A673 (cell line): Measurements from ENCODE around the gene TSHZ2. TPM values are rescaled to one million over a fixed set of nuclear protein-coding genes. Genes with fewer than 3 reads are reported as not detected.

Source experiments
- BruUV-seq: library from RNA; stranded (reverse); fragments of 400-500 nt; replicated peaks from 2 replicates; lab custom pipeline; 2021; lab: Mats Ljungman, UMichigan
- CTCF ChIA-PET: fragments of 300-600 bp; sonication (Branson Sonifier 250); formaldehyde crosslinking; loops from one replicate; lab custom pipeline; 2022; ENCODE audit warnings: antibody characterized with exemption; lab: Charles Lee
- POLR2A ChIA-PET: fragments of 300-600 bp; sonication (Branson Sonifier 250); formaldehyde crosslinking; loops from one replicate; lab custom pipeline; 2022; ENCODE audit warnings: antibody characterized with exemption; ENCODE audit not compliant: low non-redundant PET; lab: Charles Lee
- DNase-seq: peaks from one replicate; pipeline ENCODE4 v3.0.0-alpha.2; 2015; ENCODE audit warnings: low spot score
- H3K27ac ChIP-seq: fragments of 200-600 bp; sonication (generic); 2 replicates; pipeline ENCODE4 v1.5.1; 2016; ENCODE audit warnings: mixed run types, low read depth, mild to moderate bottlenecking, mixed read lengths, antibody characterized with exemption, low read length; ENCODE audit not compliant: poor library complexity, severe bottlenecking
- H3K27me3 ChIP-seq: fragments of 200-600 bp; sonication (generic); replicated peaks from 2 replicates; pipeline ENCODE4 v1.6.1; 2017; ENCODE audit warnings: mixed run types, low read depth, mild to moderate bottlenecking, mixed read lengths, antibody characterized with exemption, low read length; ENCODE audit not compliant: insufficient read depth, poor library complexity
- H3K36me3 ChIP-seq: fragments of 200-600 bp; sonication (generic); 2 replicates; pipeline ENCODE4 v1.6.1; 2016; ENCODE audit warnings: mixed run types, mild to moderate bottlenecking, mixed read lengths, antibody characterized with exemption, low read length; ENCODE audit not compliant: insufficient read depth, poor library complexity, severe bottlenecking
- H3K4me1 ChIP-seq: fragments of 200-600 bp; sonication (generic); 2 replicates; pipeline ENCODE4 v1.6.1; 2017; ENCODE audit warnings: mixed run types, mild to moderate bottlenecking, mixed read lengths, antibody characterized with exemption, low read length; ENCODE audit not compliant: insufficient read depth, poor library complexity, severe bottlenecking
- H3K4me3 ChIP-seq: fragments of 200-600 bp; sonication (generic); 2 replicates; pipeline ENCODE4 v1.5.1; 2016; ENCODE audit warnings: low read depth, mixed run types, mild to moderate bottlenecking, mixed read lengths, low read length; ENCODE audit not compliant: poor library complexity, severe bottlenecking
- H3K9me3 ChIP-seq: fragments of 200-600 bp; sonication (generic); 2 replicates; pipeline ENCODE4 v1.6.1; 2016; ENCODE audit warnings: mixed run types, low read depth, mild to moderate bottlenecking, mixed read lengths, antibody characterized with exemption, low read length; ENCODE audit not compliant: poor library complexity, severe bottlenecking
- EZH2 ChIP-seq: fragments of 200-600 bp; sonication (generic); IDR thresholded peaks from 2 replicates; pipeline ENCODE4 v1.6.1; 2017; ENCODE audit warnings: borderline replicate concordance, low read depth, mild to moderate bottlenecking, mixed read lengths, antibody characterized with exemption, low read length; ENCODE audit not compliant: poor library complexity, severe bottlenecking
- intact Hi-C: fragments of 100-400 bp; cut with micrococcal nuclease; formaldehyde crosslinking; loops from one replicate; pipeline ENCODE4 v1.10.0; 2022; ENCODE audit not compliant: unreplicated experiment
- total RNA-seq: library from RNA; stranded (reverse); gene quantifications from 2 replicates; pipeline ENCODE4 v1.2.3, GENCODE V29; 2021
- TF ChIP-seq, protein P1 (sequence below): fragments of 300-800, 200-600 bp; sonication (generic); conservative IDR thresholded peaks from 2 replicates; pipeline ENCODE4 v1.5.1; 2017; ENCODE audit warnings: low read depth, mild to moderate bottlenecking, antibody characterized with exemption, low read length, moderate library complexity, mixed read lengths

TSHZ2 gene
- total RNA-seq, 1 experiment from 2014 or later, result 4.1 TPM

- Histone ChIP-seq H3K4me3 (no peak overlapping the region), H3K36me3 (no peaks in the 10 kb centered on the region), H3K4me1 (peaks cover 13% of the 10 kb centered on the region), H3K27ac (no peak overlapping the region), H3K27me3 (no peaks in the 10 kb centered on the region), H3K9me3 (no peaks in the 10 kb centered on the region)
- no peak for TF ChIP-seq EZH2
- TF ChIP-seq, protein P1, sequence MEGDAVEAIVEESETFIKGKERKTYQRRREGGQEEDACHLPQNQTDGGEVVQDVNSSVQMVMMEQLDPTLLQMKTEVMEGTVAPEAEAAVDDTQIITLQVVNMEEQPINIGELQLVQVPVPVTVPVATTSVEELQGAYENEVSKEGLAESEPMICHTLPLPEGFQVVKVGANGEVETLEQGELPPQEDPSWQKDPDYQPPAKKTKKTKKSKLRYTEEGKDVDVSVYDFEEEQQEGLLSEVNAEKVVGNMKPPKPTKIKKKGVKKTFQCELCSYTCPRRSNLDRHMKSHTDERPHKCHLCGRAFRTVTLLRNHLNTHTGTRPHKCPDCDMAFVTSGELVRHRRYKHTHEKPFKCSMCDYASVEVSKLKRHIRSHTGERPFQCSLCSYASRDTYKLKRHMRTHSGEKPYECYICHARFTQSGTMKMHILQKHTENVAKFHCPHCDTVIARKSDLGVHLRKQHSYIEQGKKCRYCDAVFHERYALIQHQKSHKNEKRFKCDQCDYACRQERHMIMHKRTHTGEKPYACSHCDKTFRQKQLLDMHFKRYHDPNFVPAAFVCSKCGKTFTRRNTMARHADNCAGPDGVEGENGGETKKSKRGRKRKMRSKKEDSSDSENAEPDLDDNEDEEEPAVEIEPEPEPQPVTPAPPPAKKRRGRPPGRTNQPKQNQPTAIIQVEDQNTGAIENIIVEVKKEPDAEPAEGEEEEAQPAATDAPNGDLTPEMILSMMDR, result no peak
- no peak for DNase-seq
- POLR2A ChIA-PET, result no interaction called here
- CTCF ChIA-PET, result no interaction called here
- no TSS peak for BruUV-seq
- intact Hi-C loops, result no loop called here
Measured at GRCh38 chr20:53092772-53093300, 120.7 kb downstream of the TSHZ2 start.

DNA sequence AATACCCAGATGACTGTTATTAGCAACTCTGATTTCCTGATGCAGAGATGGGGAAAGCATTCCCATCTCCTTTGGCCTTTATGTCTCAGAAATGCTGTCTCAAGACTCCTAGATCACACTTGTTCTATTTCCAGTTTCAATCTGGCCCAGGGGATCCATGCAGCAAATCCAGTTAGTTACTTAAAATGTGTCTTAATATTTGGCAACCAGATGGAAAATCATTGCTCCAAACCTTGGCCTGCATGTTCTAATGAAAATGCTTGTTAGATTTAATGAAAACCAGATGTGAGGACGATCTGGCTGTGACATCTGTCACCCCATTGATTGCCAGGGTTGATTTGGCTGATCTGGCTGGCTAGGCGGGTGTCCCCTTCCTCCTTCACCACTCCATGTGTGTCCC, 125.2 kb downstream of the TSHZ2 start:
- no peak overlapping the region for H3K4me3 ChIP-seq
- ChIA-PET POLR2A (no interaction called here), CTCF (no interaction called here)
- BruUV-seq, result no TSS peak
- intact Hi-C loops, result no loop called here
- no peaks in the 10 kb centered on the region for H3K9me3 ChIP-seq
- no peaks in the 10 kb centered on the region for H3K27me3 ChIP-seq
- peaks cover 25% of the 10 kb centered on the region for H3K4me1 ChIP-seq
- no peak overlapping the region for H3K27ac ChIP-seq
- no peaks in the 10 kb centered on the region for H3K36me3 ChIP-seq
- TF ChIP-seq, protein P1, result no peak
- no peak for TF ChIP-seq EZH2
- DNase-seq, result no peak

- H3K36me3 ChIP-seq, result no peaks in the 10 kb centered on the region
- no TSS peak for BruUV-seq
- H3K27ac ChIP-seq, result no peak overlapping the region
- H3K27me3 ChIP-seq, result no peaks in the 10 kb centered on the region
- no peak overlapping the region for H3K4me3 ChIP-seq
- no peak for TF ChIP-seq EZH2
- TF ChIP-seq, protein P1, result no peak
- POLR2A ChIA-PET, result no interaction called here
- CTCF ChIA-PET, result no interaction called here
- intact Hi-C loops, result no loop called here
- peaks cover 25% of the 10 kb centered on the region for H3K4me1 ChIP-seq
- DNase-seq, result no peak
- no peaks in the 10 kb centered on the region for H3K9me3 ChIP-seq
Measured at GRCh38 chr20:53097791-53098190, 125.6 kb downstream of the TSHZ2 start.
